Activated effector memory CD4-positive, alpha-beta T cell treated with Interleukin-2 at 50 U/mL for 16 hours (primary cell): ENCODE data around the gene ARHGAP22.

ENCODE experiments used
- DNase-seq: peaks from one replicate; pipeline ENCODE4 v3.0.0-alpha.2; 2020

The ARHGAP22 gene

GRCh38 chr10:48508791-48509772 is 95.8 kb downstream of the ARHGAP22 start:
- DNase-seq = no peak

GRCh38 chr10:48507933-48508790 is 96.7 kb downstream of the ARHGAP22 start:
- no peak for DNase-seq

DNA sequence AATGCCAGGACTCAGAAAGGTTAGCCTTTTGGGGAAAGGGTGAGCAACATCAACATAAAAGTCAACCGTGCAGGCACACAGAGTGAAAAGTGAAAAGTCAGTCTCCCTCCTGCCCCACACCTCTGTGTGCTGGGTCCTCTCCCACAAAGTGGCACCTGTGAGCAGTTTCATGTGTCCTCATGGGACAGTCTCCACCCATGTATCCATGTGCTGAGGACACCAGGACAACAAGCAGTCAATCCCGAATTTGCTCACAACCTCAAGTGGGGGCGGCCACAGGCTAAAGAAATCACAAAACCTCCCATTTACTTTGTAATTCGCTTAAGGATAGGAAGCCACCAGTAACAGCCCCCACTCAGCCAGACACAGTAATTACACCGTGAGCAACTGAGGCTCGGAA is 97.4 kb downstream of the ARHGAP22 start:
- no peak for DNase-seq

GRCh38 chr10:48506147-48506917 is 98.5 kb downstream of the ARHGAP22 start:
- no peak for DNase-seq

- no peak for DNase-seq
These were observed 99.3 kb downstream of the ARHGAP22 start for GRCh38 chr10:48505394-48506112.

- DNase-seq = no peak
These were observed 100.6 kb downstream of the ARHGAP22 start for GRCh38 chr10:48504141-48504885.

- DNase-seq = no peak
These were observed 101.5 kb downstream of the ARHGAP22 start for GRCh38 chr10:48503293-48503911.

- DNase-seq = no peak
These were observed 102.1 kb downstream of the ARHGAP22 start for GRCh38 chr10:48502791-48503190.

GRCh38 chr10:48501787-48502771 is 102.8 kb downstream of the ARHGAP22 start:
- DNase-seq = no peak

DNA sequence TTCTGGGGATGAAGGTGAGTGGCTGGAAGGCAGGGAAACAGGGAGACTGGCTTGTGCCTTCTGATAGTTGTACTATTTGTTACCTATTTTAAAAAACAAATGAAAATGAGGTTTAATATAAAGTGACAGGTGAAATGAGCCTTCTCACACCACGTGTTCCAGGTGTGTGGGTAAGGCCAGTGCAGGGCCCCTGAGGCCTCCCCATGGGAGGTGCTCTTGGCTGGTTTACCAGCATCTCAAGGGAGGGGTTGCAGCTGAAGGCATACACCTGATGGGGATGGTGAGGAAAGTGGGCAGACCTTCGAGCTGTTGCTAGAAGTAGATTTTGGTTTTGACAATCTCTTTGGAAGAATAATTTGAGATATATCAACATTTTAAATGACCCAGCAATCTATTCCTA is 103.6 kb downstream of the ARHGAP22 start:
- no peak for DNase-seq

DNA sequence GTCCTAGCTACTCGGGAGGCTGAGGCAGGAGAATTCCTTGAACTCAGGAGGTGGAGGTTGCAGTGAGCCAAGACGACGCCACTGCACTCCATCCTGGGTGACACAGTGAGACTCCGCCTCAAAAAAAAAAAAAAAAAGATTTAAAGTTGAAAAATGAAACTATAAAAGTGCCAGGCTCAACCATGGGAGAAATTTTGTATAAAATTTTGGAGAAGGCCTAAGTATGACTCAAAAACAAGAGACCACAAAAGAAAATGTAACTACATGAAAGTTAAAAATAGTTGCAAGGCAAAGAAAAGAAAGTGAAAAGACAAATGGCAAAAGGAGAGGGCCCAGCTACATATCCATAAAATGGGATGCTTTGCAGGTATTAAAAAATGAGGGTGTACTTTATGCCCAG is 104.1 kb downstream of the ARHGAP22 start:
- no peak for DNase-seq

DNA sequence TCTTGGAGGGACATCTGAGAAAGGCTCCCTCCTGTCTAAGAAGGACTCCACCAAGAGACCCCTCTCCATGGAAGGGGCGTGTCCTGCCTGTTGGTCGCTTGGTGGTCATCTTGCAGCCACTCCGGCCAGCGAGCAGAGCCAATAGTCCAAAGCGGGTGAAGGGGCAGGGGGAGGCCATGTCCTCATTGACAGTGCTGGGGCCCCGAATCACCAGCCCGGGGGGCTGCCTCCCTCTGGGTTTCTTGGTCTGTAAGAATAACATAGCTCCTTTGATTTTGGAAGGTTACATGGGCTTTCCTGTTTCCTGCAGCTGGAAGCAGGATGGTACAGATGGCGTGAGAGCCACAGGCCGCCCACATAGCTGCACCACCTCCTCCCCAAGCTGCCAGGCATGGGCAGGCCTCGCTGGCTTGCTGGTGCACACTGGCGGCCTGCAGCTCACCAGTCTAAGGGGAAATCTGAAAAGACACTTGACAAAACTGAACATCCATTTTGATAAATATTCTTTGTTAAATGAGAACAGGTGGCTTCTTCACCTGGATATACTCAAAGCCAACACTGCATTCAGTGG is 105.8 kb downstream of the ARHGAP22 start:
- no peak for DNase-seq

DNA sequence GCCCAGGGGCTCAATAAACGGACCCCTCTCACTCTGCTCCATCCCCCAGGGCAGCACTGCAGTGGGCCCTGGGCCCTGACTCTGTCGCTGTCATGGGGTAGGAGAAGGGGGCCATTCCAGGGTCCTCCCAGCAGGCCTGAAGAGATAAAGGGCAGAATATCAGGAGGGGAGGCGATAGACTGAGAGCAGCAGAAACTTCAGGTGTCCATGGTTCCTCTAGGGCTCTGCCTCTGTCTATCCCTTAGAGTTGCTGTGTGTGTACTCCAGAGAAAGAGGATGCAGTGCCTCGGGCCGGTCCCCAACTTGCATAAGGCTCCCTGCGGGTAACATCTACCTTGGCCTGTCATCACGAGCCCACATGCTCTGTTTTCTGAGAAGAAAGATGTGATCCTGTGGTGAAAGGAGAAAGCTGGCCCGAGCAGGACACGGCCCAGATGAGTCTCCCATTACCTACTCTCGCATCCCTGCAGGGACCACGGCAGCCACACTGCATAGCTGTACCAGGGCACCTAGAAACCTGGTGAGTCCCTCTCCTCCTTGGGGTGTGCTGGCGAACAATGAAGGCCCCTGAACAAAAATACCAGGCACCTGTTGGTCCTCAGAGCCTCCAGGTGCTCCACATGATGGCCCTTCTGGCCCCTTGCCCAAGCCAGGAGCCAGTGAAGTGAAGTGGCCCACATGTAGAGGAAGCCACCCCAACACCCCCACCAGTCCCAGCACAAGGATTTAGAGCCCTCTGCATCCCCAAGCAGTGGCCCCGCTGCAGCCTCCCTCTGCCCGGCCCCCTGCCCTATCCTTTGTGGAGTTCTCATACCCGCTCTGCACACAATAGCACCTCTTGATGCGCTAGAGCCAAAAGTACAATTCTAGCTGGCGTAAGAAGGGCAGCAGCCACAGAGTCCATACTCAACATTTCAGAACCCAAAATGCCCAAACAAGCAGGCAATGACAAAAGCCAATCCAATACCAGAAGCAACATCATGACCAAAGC is 106.8 kb downstream of the ARHGAP22 start:
- DNase-seq = no peak

GRCh38 chr10:48496831-48497779 is 107.8 kb downstream of the ARHGAP22 start:
- DNase-seq = no peak

DNA sequence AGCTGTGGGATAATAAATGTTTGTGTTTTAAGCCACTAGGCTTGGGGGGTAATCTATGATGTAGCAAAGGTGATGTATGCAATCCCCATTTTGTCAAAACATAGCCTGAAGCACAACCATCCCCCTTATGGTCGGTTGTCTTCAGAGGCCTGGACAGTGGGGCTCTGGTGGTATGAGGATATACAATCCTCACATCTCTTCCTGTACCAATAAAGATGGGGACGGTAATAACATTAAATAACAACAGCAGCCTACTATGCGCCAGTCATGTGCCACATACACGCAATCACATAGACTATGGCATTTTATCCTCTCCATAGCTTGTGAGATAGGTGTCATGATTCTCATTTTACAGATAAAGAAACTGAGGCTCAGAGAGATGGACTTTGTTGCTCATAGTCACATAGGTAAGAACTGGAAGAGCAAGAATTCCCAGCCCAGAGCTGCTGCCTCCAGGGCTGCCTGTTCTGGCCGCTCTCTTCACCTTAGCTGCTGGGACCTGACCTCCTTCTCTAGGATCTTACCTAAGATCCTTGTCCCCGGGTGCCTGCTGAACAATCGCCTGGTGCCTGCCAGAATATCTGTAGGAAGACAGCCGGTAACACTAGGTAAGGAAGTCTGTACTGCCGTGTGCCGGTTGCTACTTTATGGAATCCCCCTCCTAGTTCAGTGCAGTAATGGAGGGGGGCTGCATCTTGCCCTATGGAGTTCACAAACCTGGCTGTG is 108.6 kb downstream of the ARHGAP22 start:
- DNase-seq = no peak
